Measurements from ENCODE around the gene POLL.

- no peak for TF ChIP-seq CTCF (conservative IDR thresholded peaks at IDR 0.05; ENCODE audit: low read length)
- no peak for TF ChIP-seq EZH2phosphoT487 (IDR thresholded peaks at IDR 0.05; ENCODE audit: borderline replicate concordance)
Measured at GRCh38 chr10:101558671-101559595, 29.1 kb downstream of the POLL start.
